Measurements from ENCODE around the gene GLT1D1.
"Not testable (repeated sequence)": the region's sequence is repeated elsewhere in the genome, so short reads cannot be mapped to it uniquely, and the experiment has no call there.

GLT1D1 gene

GRCh38 chr12:128852885-128853599, at the start of gene GLT1D1:
TSS of gene GLT1D1 (plus strand) at chr12:128853478. CDS start at chr12:128853582, 104 bp downstream.
- no peak for DNase-seq

GRCh38 chr12:128803788-128804187, 49.5 kb upstream of the GLT1D1 start:
- DNase-seq: no peak

- no peak for DNase-seq
Observed at GRCh38 chr12:128804762-128805161, 48.5 kb upstream of the GLT1D1 start.

- not testable (repeated sequence) for DNase-seq
Observed at GRCh38 chr12:128805406-128805805, 47.9 kb upstream of the GLT1D1 start.

GRCh38 chr12:128806573-128806972, 46.7 kb upstream of the GLT1D1 start:
- no peak for DNase-seq

GRCh38 chr12:128807161-128807724, 46.0 kb upstream of the GLT1D1 start:
- no peak for DNase-seq

- DNase-seq: no peak
Observed at GRCh38 chr12:128808651-128809050, 44.6 kb upstream of the GLT1D1 start.

- no peak for DNase-seq
Observed at GRCh38 chr12:128810182-128811127, 42.8 kb upstream of the GLT1D1 start.

- DNase-seq: no peak
Observed at GRCh38 chr12:128811806-128812205, 41.5 kb upstream of the GLT1D1 start.

- DNase-seq: no peak
Observed at GRCh38 chr12:128813392-128813791, 39.9 kb upstream of the GLT1D1 start.

- DNase-seq: no peak
Observed at GRCh38 chr12:128813883-128814282, 39.4 kb upstream of the GLT1D1 start.

- no peak for DNase-seq
Observed at GRCh38 chr12:128814411-128815261, 38.6 kb upstream of the GLT1D1 start.

- no peak for DNase-seq
Observed at GRCh38 chr12:128815779-128816642, 37.3 kb upstream of the GLT1D1 start.

- DNase-seq: no peak
Observed at GRCh38 chr12:128816643-128816920, 36.7 kb upstream of the GLT1D1 start.

GRCh38 chr12:128817111-128818015, 35.9 kb upstream of the GLT1D1 start:
- no peak for DNase-seq

GRCh38 chr12:128818065-128819022, 34.9 kb upstream of the GLT1D1 start:
- no peak for DNase-seq

- DNase-seq: no peak
Observed at GRCh38 chr12:128819293-128820144, 33.8 kb upstream of the GLT1D1 start.

GRCh38 chr12:128820253-128820652, 33.0 kb upstream of the GLT1D1 start:
- DNase-seq: no peak
